ENCODE results near the gene NPB.

DNA sequence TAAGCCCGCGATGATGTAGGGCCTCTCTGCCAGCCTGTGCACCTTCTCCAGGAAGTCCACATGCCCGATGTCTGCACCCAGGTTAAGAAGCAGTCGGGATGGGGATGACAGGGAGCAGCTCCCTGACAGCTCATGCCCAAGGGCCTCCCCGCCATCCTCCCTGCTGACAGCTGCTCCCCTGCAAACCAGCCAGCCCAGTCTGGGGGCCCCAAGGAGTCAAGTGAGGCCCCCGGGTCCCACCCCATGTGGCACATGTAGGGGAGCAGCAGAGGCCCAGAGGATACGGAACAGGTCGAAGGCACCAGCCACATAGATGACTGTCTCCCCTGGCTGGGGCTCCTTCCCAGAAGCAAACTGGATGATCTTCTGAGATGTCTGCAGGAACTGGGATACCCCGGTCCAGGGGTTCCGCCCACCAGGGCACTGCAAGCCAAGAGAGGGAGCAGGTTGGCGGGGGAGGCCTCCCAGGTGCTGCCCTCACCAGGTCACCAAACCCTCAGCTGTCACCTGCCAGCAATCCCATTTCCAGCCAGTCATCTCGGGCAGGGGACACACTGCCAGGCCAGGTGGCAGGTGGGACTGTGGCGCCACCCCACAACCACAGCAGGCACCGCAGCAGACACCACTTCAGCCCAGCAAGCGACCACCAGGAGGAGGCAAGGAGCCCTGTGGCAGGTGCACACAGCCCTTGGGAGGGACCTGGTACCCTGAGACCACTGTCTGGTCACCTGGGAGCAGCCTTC lies 4.6 kb downstream of the NPB start:
- TF ChIP-seq EZH2phosphoT487 (IDR thresholded peaks at IDR 0.05; ENCODE audit: borderline replicate concordance, low read length) (no peak), CTCF (IDR thresholded peaks at IDR 0.05; ENCODE audit: low read depth, low read length, poor library complexity, severe bottlenecking) (peak; percentile 53)

Measured in DOHH2 (cell line).